CD14-positive monocyte (primary cell): ENCODE results near the gene CLSTN3. TPM values are rescaled to one million over a fixed set of nuclear protein-coding genes. Genes with fewer than 3 reads are reported as not detected.

Experiments used
- DNase-seq, 3 donors: peaks; one replicate each; pipeline ENCODE4 v3.0.0-alpha.2; 2011 to 2022
- H2AFZ ChIP-seq: 2 replicates; pipeline ENCODE4 v1.6.0; 2012; ENCODE audit warnings: mild to moderate bottlenecking, low read depth, low read length, inconsistent platforms; ENCODE audit not compliant: insufficient read depth, poor library complexity, severe bottlenecking
- H3K27ac ChIP-seq, 2 donors: 1 replicate in 1 of 2; 2 replicates in 1 of 2; pipeline ENCODE4 v1.5.1; 2012 to 2013; ENCODE audit warnings: low read length in 2 of 2, control low read depth in 1 of 2, inconsistent platforms in 1 of 2, low read depth in 1 of 2, mild to moderate bottlenecking in 1 of 2
- H3K27me3 ChIP-seq, 2 donors: one replicate each; pipeline versions ENCODE4 v1.6.0 to v1.6.1; 2011 to 2013; ENCODE audit warnings: low read length in 2 of 2; ENCODE audit not compliant: control insufficient read depth in 2 of 2, insufficient read depth in 2 of 2
- H3K36me3 ChIP-seq, 2 donors: replicated peaks in 1 of 2; 1 replicate in 1 of 2; 2 replicates in 1 of 2; pipeline versions ENCODE4 v1.5.1 to v1.6.1; 2012 to 2013; ENCODE audit warnings: low read length in 2 of 2, control low read depth in 1 of 2, inconsistent platforms in 1 of 2, mild to moderate bottlenecking in 1 of 2; ENCODE audit not compliant: insufficient read depth in 2 of 2, control insufficient read depth in 1 of 2
- H3K4me1 ChIP-seq, 2 donors: 1 replicate in 1 of 2; 2 replicates in 1 of 2; pipeline versions ENCODE4 v1.5.1 to v1.6.1; 2012 to 2013; ENCODE audit warnings: low read length in 2 of 2, control low read depth in 1 of 2, inconsistent platforms in 1 of 2, mild to moderate bottlenecking in 1 of 2, moderate library complexity in 1 of 2; ENCODE audit not compliant: insufficient read depth in 2 of 2, control insufficient read depth in 1 of 2
- H3K4me2 ChIP-seq: replicated peaks from 2 replicates; pipeline ENCODE3; 2012; ENCODE audit warnings: low read length, moderate library complexity, mild to moderate bottlenecking; ENCODE audit not compliant: poor library complexity, severe bottlenecking; ENCODE audit errors: extremely low read depth
- H3K4me3 ChIP-seq, 3 experiments: fragments of 200-600 bp in 1 of 3; sonication (generic) in 1 of 3; replicated peaks in 1 of 3; 1 replicate in 2 of 3; 2 replicates in 1 of 3; pipeline ENCODE4 v1.5.1; 2011 to 2013; ENCODE audit warnings: low read length in 3 of 3, mild to moderate bottlenecking in 3 of 3, control low read depth in 2 of 3, low read depth in 2 of 3, inconsistent platforms in 1 of 3, moderate library complexity in 1 of 3
- H3K79me2 ChIP-seq: 2 replicates; pipeline ENCODE4 v1.6.0; 2012; ENCODE audit warnings: mild to moderate bottlenecking, control low read depth, inconsistent platforms, low read length, moderate library complexity; ENCODE audit not compliant: insufficient read depth
- H3K9ac ChIP-seq: 2 replicates; pipeline ENCODE4 v1.6.0; 2017; ENCODE audit warnings: low read length, mild to moderate bottlenecking; ENCODE audit not compliant: insufficient read depth, poor library complexity, severe bottlenecking
- H3K9me3 ChIP-seq, 2 donors: replicated peaks in 1 of 2; 1 replicate in 1 of 2; 2 replicates in 1 of 2; pipeline versions ENCODE4 v1.5.1 to v1.6.1; 2012 to 2013; ENCODE audit warnings: low read length in 2 of 2, control low read depth in 1 of 2; ENCODE audit not compliant: control insufficient read depth in 1 of 2, insufficient read depth in 1 of 2
- H4K20me1 ChIP-seq: 2 replicates; pipeline ENCODE4 v1.6.0; 2012; ENCODE audit warnings: mild to moderate bottlenecking, low read length, control low read depth, moderate library complexity; ENCODE audit not compliant: insufficient read depth
- H3K27ac Mint-ChIP-seq, 7 donors: one replicate each; pipeline ENCODE4 v1.8.0; 2020; ENCODE audit warnings: mild to moderate bottlenecking in 7 of 7, mixed read lengths in 7 of 7, moderate library complexity in 6 of 7, inconsistent platforms in 2 of 7
- H3K27me3 Mint-ChIP-seq, 3 donors: one replicate each; pipeline ENCODE4 v1.8.0; 2021 to 2022; ENCODE audit warnings: low read depth in 3 of 3, mild to moderate bottlenecking in 3 of 3, mixed read lengths in 3 of 3, moderate library complexity in 3 of 3, inconsistent platforms in 1 of 3
- H3K36me3 Mint-ChIP-seq, 2 donors: one replicate each; pipeline ENCODE4 v1.8.0; 2020; ENCODE audit warnings: mixed read lengths in 2 of 2, inconsistent platforms in 1 of 2, mild to moderate bottlenecking in 1 of 2
- H3K4me1 Mint-ChIP-seq: one replicate; pipeline ENCODE4 v1.8.0; 2020; ENCODE audit warnings: mild to moderate bottlenecking, mixed read lengths
- H3K4me3 Mint-ChIP-seq, 2 donors: one replicate each; pipeline ENCODE4 v1.8.0; 2020; ENCODE audit warnings: mild to moderate bottlenecking in 2 of 2, mixed read lengths in 2 of 2, moderate library complexity in 1 of 2
- H3K9me3 Mint-ChIP-seq, 7 donors: one replicate each; pipeline ENCODE4 v1.8.0; 2020 to 2022; ENCODE audit warnings: mixed read lengths in 7 of 7, mild to moderate bottlenecking in 6 of 7, moderate library complexity in 6 of 7, inconsistent platforms in 2 of 7
- WGBS: methylation state at CpG from one replicate; pipeline ENCODE4 v1.1.5; 2013; ENCODE audit warnings: missing lambda C conversion rate; ENCODE audit not compliant: insufficient coverage; 5-methylcytosine and 5-hydroxymethylcytosine counted together
- intact Hi-C, 2 donors: fragments of 100-400 bp; cut with micrococcal nuclease; formaldehyde crosslinking; loops; one replicate each; pipeline versions ENCODE4 v1.15.0 to v1.15.1; 2023
- polyA plus RNA-seq, 3 donors: library from polyadenylated mRNA; depleted of rRNA in 1 of 3; unstranded in 2 of 3; stranded (reverse) in 1 of 3; fragments of 300-500 nt in 2 of 3; fragments of >200 nt in 1 of 3; fragmentation: Illumina TruSeq in 2 of 3; gene quantifications; 1 replicate in 2 of 3; 2 replicates in 1 of 3; pipeline ENCODE4 v1.2.3, GENCODE V29; 2012 to 2021
- TF ChIP-seq, protein P1 (sequence below): fragments of 200-600 bp; IDR thresholded peaks from one replicate; pipeline ENCODE4 v1.8.0; 2022; ENCODE audit warnings: antibody characterized with exemption, mild to moderate bottlenecking

CLSTN3 gene
- polyA plus RNA-seq, 3 donors, result 13.7 TPM; not detected in 2

GRCh38 chr12:7092986-7093460, 37.1 kb upstream of the CLSTN3 start:
- WGBS, result 100% methylated on average over 2 of the region's 8 CpGs
- Histone ChIP-seq H3K36me3 (peaks cover 0 to 9% of the 10 kb centered on the region in 2 donors), H3K79me2 (no peaks in the 10 kb centered on the region), H4K20me1 (no peaks in the 10 kb centered on the region), H3K4me2 (no peak overlapping the region), H3K9ac (no peak overlapping the region), H3K4me1 (peaks cover 0 to 3% of the 10 kb centered on the region in 2 donors), H3K9me3 (no peaks in the 10 kb centered on the region), H2AFZ (no peak overlapping the region), H3K4me3 (no peak overlapping the region), H3K27me3 (peaks cover 0 to 2% of the 10 kb centered on the region in 2 donors), H3K27ac (no peak overlapping the region)
- intact Hi-C loops, result loop anchor here (5.0 to 10.0 kb wide), 2 partner anchors 68 to 171 kb away; no protein-coding TSS in a partner anchor
- H3K36me3 Mint-ChIP-seq, result peaks cover 13 to 17% of the 10 kb centered on the region in 2 donors
- DNase-seq, result no peak
- H3K27ac Mint-ChIP-seq, result peak overlapping the region in 1 of 7 donors; percentile 46
- no peak overlapping the region for H3K4me3 Mint-ChIP-seq
- TF ChIP-seq, protein P1, sequence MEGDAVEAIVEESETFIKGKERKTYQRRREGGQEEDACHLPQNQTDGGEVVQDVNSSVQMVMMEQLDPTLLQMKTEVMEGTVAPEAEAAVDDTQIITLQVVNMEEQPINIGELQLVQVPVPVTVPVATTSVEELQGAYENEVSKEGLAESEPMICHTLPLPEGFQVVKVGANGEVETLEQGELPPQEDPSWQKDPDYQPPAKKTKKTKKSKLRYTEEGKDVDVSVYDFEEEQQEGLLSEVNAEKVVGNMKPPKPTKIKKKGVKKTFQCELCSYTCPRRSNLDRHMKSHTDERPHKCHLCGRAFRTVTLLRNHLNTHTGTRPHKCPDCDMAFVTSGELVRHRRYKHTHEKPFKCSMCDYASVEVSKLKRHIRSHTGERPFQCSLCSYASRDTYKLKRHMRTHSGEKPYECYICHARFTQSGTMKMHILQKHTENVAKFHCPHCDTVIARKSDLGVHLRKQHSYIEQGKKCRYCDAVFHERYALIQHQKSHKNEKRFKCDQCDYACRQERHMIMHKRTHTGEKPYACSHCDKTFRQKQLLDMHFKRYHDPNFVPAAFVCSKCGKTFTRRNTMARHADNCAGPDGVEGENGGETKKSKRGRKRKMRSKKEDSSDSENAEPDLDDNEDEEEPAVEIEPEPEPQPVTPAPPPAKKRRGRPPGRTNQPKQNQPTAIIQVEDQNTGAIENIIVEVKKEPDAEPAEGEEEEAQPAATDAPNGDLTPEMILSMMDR, result no peak
- H3K4me1 Mint-ChIP-seq, result peaks cover 9% of the 10 kb centered on the region
- peaks cover 6 to 17% (median 12%) of the 10 kb centered on the region in 3 donors for H3K27me3 Mint-ChIP-seq
- peaks cover 0 to 1% (median 0%) of the 10 kb centered on the region in 7 donors for H3K9me3 Mint-ChIP-seq

- no peak for DNase-seq
- H3K79me2 ChIP-seq, result no peaks in the 10 kb centered on the region
- Mint-ChIP-seq H3K4me3 (no peak overlapping the region), H3K27me3 (peaks cover 6 to 17% (median 12%) of the 10 kb centered on the region in 3 donors), H3K36me3 (peaks cover 17 to 22% of the 10 kb centered on the region in 2 donors), H3K27ac (no peak overlapping the region), H3K9me3 (peaks cover 0 to 1% (median 0%) of the 10 kb centered on the region in 7 donors), H3K4me1 (peaks cover 9% of the 10 kb centered on the region)
- peaks cover 4 to 14% of the 10 kb centered on the region in 2 donors for H3K36me3 ChIP-seq
- peaks cover 0 to 3% of the 10 kb centered on the region in 2 donors for H3K4me1 ChIP-seq
- no peak overlapping the region for H3K4me3 ChIP-seq
- no peaks in the 10 kb centered on the region for H4K20me1 ChIP-seq
- no peak overlapping the region for H3K9ac ChIP-seq
- WGBS, result 77% methylated on average over 3 of the region's 5 CpGs
- no peak overlapping the region for H3K4me2 ChIP-seq
- TF ChIP-seq, protein P1, result no peak
- no peak overlapping the region for H3K27ac ChIP-seq
- intact Hi-C loops, result loop anchor here (5.0 to 10.0 kb wide), 2 partner anchors 69 to 171 kb away; no protein-coding TSS in a partner anchor
- no peak overlapping the region for H2AFZ ChIP-seq
- no peaks in the 10 kb centered on the region for H3K9me3 ChIP-seq
- peaks cover 0 to 2% of the 10 kb centered on the region in 2 donors for H3K27me3 ChIP-seq
These were observed 36.7 kb upstream of the CLSTN3 start for GRCh38 chr12:7093486-7093885.
